Measurements from ENCODE around the gene ARHGAP22. TPM values are rescaled to one million over a fixed set of nuclear protein-coding genes. Genes with fewer than 3 reads are reported as not detected.

ARHGAP22 gene
- total RNA-seq, 1 donor = 45.6 TPM

DNA sequence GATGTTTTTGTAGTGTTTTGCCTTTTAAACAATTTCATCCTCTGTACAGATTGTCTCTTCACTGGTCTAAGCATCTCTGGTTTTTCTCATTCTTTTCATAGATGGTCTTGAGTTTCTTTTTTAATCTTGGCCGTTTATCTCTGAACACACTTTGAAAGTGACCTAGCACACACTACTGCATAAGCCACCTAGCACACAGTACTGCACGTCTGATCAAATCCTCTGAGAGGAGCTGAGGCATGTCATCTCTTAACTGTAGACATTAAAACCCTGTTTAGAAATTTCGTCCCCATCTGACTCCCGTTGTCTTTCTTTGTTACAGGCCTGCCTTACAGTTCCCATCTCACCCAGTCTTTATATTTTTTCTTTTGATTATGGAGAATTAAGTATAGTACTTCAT, 198.2 kb downstream of the ARHGAP22 start:
- no peaks in the 10 kb centered on the region for H4K20me1 ChIP-seq (ENCODE audit: insufficient read depth, low read length)
- peaks cover 7% of the 10 kb centered on the region for H3K79me2 ChIP-seq (ENCODE audit: insufficient read depth, low read length)
- H2AFZ ChIP-seq (ENCODE audit: low read length) = no peak overlapping the region
- H3K4me3 ChIP-seq (ENCODE audit: insufficient read depth, low read length) = no peak overlapping the region
- no peak for TF ChIP-seq CTCF (IDR thresholded peaks at IDR 0.05; ENCODE audit: extremely low read depth, low read depth, low read length)
- H3K4me2 ChIP-seq (ENCODE audit: insufficient read depth, low read length) = no peak overlapping the region
- no peaks in the 10 kb centered on the region for H3K9me3 ChIP-seq (ENCODE audit: low read depth, low read length)
- DNase-seq (ENCODE audit: insufficient read length, low spot score, missing footprints) = no peak
- H3K27ac ChIP-seq (ENCODE audit: low read depth, low read length) = no peak overlapping the region
- peaks cover 6% of the 10 kb centered on the region for H3K36me3 ChIP-seq (ENCODE audit: insufficient read depth, low read length)
- H3K4me1 ChIP-seq (ENCODE audit: insufficient read depth, low read length) = peaks cover 5% of the 10 kb centered on the region
- no peaks in the 10 kb centered on the region for H3K27me3 ChIP-seq (ENCODE audit: insufficient read depth, low read length)

- peaks cover 11% of the 10 kb centered on the region for H3K79me2 ChIP-seq (ENCODE audit: insufficient read depth, low read length)
- no peak overlapping the region for H3K27ac ChIP-seq (ENCODE audit: low read depth, low read length)
- H2AFZ ChIP-seq (ENCODE audit: low read length) = no peak overlapping the region
- H3K36me3 ChIP-seq (ENCODE audit: insufficient read depth, low read length) = peaks cover 6% of the 10 kb centered on the region
- no peak for TF ChIP-seq CTCF (IDR thresholded peaks at IDR 0.05; ENCODE audit: extremely low read depth, low read depth, low read length)
- no peak for DNase-seq (ENCODE audit: insufficient read length, low spot score, missing footprints)
- no peak overlapping the region for H3K4me2 ChIP-seq (ENCODE audit: insufficient read depth, low read length)
- no peaks in the 10 kb centered on the region for H3K27me3 ChIP-seq (ENCODE audit: insufficient read depth, low read length)
- H3K4me3 ChIP-seq (ENCODE audit: insufficient read depth, low read length) = no peak overlapping the region
- H4K20me1 ChIP-seq (ENCODE audit: insufficient read depth, low read length) = no peaks in the 10 kb centered on the region
- no peaks in the 10 kb centered on the region for H3K9me3 ChIP-seq (ENCODE audit: low read depth, low read length)
- peaks cover 5% of the 10 kb centered on the region for H3K4me1 ChIP-seq (ENCODE audit: insufficient read depth, low read length)
Measured at GRCh38 chr10:48406204-48406603, 198.7 kb downstream of the ARHGAP22 start.

DNA sequence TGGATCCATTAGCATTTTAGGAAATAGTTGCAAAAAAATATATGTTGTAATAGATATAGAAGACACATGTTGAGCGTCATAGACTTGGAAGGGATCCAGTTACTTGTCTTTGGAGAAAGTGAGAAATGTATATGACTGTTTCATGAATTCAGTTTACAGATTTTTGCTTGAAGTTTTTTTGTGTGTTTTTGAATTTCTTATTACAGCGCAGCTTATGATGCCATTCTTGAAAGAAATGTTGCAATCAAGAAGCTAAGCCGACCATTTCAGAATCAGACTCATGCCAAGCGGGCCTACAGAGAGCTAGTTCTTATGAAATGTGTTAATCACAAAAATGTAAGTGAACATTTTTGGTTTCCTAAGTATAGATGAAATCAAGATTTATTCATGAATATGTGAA, 200.2 kb downstream of the ARHGAP22 start:
- Histone ChIP-seq H3K79me2 (ENCODE audit: insufficient read depth, low read length) (peaks cover 16% of the 10 kb centered on the region), H3K36me3 (ENCODE audit: insufficient read depth, low read length) (no peaks in the 10 kb centered on the region), H3K4me1 (ENCODE audit: insufficient read depth, low read length) (peaks cover 16% of the 10 kb centered on the region), H2AFZ (ENCODE audit: low read length) (no peak overlapping the region), H4K20me1 (ENCODE audit: insufficient read depth, low read length) (peaks cover 8% of the 10 kb centered on the region), H3K27me3 (ENCODE audit: insufficient read depth, low read length) (no peaks in the 10 kb centered on the region), H3K4me2 (ENCODE audit: insufficient read depth, low read length) (no peak overlapping the region), H3K4me3 (ENCODE audit: insufficient read depth, low read length) (no peak overlapping the region), H3K27ac (ENCODE audit: low read depth, low read length) (no peak overlapping the region), H3K9me3 (ENCODE audit: low read depth, low read length) (no peaks in the 10 kb centered on the region)
- DNase-seq (ENCODE audit: insufficient read length, low spot score, missing footprints) = no peak
- TF ChIP-seq CTCF (IDR thresholded peaks at IDR 0.05; ENCODE audit: extremely low read depth, low read depth, low read length) = no peak

- Histone ChIP-seq H3K27me3 (ENCODE audit: insufficient read depth, low read length) (no peaks in the 10 kb centered on the region), H3K36me3 (ENCODE audit: insufficient read depth, low read length) (no peaks in the 10 kb centered on the region), H3K4me2 (ENCODE audit: insufficient read depth, low read length) (no peak overlapping the region), H3K9me3 (ENCODE audit: low read depth, low read length) (no peaks in the 10 kb centered on the region), H2AFZ (ENCODE audit: low read length) (no peak overlapping the region), H3K4me3 (ENCODE audit: insufficient read depth, low read length) (no peak overlapping the region), H3K79me2 (ENCODE audit: insufficient read depth, low read length) (peaks cover 25% of the 10 kb centered on the region), H4K20me1 (ENCODE audit: insufficient read depth, low read length) (peaks cover 15% of the 10 kb centered on the region), H3K4me1 (ENCODE audit: insufficient read depth, low read length) (peaks cover 13% of the 10 kb centered on the region), H3K27ac (ENCODE audit: low read depth, low read length) (no peak overlapping the region)
- DNase-seq (ENCODE audit: insufficient read length, low spot score, missing footprints) = peak; percentile 25
- TF ChIP-seq CTCF (IDR thresholded peaks at IDR 0.05; ENCODE audit: extremely low read depth, low read depth, low read length) = no peak
Measured at GRCh38 chr10:48400850-48401220, 204.0 kb downstream of the ARHGAP22 start.
